ENCODE data around the gene SHOC2. TPM values are rescaled to one million over a fixed set of nuclear protein-coding genes. Genes with fewer than 3 reads are reported as not detected.

Gene SHOC2
- total RNA-seq, 4 donors from 2014 or later: 57.3 to 125 (median 73.4) TPM

DNA sequence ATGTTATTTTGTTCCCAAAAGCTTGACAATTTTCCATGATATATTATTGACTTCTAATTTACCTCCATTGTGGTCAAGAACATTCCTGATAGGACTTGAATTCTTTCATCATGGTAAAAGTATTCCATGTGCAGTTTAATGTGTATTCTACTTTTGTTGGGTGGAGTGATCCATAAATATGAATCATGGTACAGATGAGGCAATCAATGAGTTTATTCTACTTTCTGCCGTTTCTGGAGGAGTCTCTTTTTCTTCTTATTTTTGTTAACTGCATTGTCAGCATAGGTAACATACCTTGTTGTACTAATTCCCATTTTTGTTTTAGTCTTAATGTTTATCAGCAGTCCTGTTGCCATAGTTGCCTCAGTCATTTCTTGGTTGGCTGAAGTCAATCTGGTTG is 69.6 kb downstream of the SHOC2 start:
- Histone ChIP-seq H3K27me3 (no peaks in the 10 kb centered on the region), H3K4me1 (peaks cover 0 to 12% (median 0%) of the 10 kb centered on the region in 4 donors), H3K9me3 (no peaks in the 10 kb centered on the region), H3K27ac (no peak overlapping the region), H3K36me3 (peaks cover 0 to 9% (median 0%) of the 10 kb centered on the region in 4 donors), H3K4me3 (no peak overlapping the region)
- TF ChIP-seq POLR2A (IDR thresholded peaks at IDR 0.05) (no peak), POLR2AphosphoS5 (IDR thresholded peaks at IDR 0.05) (no peak), EP300 (IDR thresholded peaks at IDR 0.05; ENCODE audit: low read depth) (no peak)
- TF ChIP-seq, protein P1, sequence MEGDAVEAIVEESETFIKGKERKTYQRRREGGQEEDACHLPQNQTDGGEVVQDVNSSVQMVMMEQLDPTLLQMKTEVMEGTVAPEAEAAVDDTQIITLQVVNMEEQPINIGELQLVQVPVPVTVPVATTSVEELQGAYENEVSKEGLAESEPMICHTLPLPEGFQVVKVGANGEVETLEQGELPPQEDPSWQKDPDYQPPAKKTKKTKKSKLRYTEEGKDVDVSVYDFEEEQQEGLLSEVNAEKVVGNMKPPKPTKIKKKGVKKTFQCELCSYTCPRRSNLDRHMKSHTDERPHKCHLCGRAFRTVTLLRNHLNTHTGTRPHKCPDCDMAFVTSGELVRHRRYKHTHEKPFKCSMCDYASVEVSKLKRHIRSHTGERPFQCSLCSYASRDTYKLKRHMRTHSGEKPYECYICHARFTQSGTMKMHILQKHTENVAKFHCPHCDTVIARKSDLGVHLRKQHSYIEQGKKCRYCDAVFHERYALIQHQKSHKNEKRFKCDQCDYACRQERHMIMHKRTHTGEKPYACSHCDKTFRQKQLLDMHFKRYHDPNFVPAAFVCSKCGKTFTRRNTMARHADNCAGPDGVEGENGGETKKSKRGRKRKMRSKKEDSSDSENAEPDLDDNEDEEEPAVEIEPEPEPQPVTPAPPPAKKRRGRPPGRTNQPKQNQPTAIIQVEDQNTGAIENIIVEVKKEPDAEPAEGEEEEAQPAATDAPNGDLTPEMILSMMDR (IDR thresholded peaks at IDR 0.05): no peak
- no peak for DNase-seq
- in situ Hi-C loops (cut with MboI; ENCODE audit: low pct_ligation_motif_present in 1 of 4, low pct_unique_long_range_greater_than_20kb in 1 of 4, low sequenced_read_pairs in 3 of 4) (no loop called here), intact Hi-C loops (cut with DNase I; ENCODE audit: low total_unique reads) (no loop called here)
- WGBS, 2 donors (ENCODE audit: low coverage in 1 of 2): 88 to 100% methylated on average over 1 of the region's 1 CpG

DNA sequence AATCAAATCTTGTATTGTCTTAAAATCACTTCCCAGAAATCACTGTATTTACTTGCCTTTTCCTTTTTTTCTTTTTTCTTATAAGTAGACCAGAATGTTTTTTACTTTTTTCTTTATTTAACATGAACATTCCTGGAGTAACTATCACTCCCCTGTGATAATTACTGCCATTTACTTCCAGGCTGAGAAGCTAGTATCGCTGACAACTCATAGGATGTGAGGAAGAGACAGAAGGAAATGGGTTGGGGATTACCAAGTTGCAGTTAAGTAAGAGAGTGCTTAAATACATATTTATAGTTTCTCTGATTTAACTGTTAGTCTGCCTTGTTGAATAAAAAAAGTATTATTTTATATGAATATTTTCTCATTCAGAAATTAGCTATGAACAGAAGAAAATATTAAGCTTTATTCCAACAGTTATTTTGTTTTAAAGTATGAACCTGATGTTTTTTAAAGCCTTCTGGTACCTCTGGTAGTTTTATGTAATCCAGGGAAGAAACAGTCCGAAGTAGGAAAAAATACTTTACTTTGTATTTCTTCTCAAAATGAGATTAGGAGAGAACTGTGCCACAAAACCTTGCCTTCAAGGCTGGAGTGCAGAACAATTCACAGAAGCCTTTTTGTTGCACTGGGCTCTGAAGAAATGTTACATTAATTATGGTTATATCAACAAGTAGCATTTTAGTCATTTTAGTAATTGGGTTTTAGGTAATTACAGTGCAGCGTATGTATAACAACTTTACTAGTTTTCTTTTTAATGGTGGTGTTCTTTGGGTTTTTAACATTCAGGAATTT is 72.8 kb downstream of the SHOC2 start:
- 75 to 87% methylated on average over 3 of the region's 3 CpGs for WGBS, 2 donors (ENCODE audit: low coverage in 1 of 2)
- no peaks in the 10 kb centered on the region for H3K9me3 ChIP-seq

DNA sequence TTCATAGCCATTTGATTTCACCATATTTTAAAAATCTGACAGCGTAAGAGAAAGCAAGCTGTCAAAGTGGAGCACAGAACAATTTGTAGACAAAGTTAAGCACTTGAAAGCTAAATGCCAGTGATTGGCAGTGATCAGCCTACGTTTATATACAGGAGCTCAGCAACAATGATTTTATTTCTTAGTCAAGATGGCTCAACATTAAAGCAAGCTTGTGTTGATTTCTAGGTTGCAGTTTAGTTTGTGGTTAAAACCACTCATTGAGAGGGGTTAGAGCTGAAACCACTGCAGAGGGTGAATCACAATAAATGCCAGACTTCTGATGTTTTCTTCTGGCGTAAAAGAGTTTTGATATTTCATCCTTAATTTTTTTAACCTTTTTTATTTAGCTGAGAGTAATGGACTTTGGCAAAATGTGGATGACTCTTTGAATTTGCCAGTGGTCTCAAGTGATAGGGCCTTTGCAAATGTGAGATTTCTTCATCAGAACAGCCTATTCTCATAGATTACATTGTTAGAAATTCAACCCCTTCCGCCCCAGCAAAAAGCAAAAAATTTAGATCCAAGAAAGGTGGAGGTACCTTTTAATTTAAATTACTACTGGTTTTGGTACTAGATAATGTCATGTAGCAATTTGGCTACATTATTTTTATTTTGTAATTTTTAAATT is 73.8 kb downstream of the SHOC2 start:
- intact Hi-C loops (cut with DNase I; ENCODE audit: low total_unique reads): no loop called here
- in situ Hi-C loops (cut with MboI; ENCODE audit: low pct_ligation_motif_present in 1 of 4, low pct_unique_long_range_greater_than_20kb in 1 of 4, low sequenced_read_pairs in 3 of 4): no loop called here
- peaks cover 0 to 10% (median 0%) of the 10 kb centered on the region in 4 donors for H3K4me1 ChIP-seq
- no peak overlapping the region for H3K4me3 ChIP-seq
- no peak for TF ChIP-seq POLR2AphosphoS5 (IDR thresholded peaks at IDR 0.05)
- TF ChIP-seq POLR2A (IDR thresholded peaks at IDR 0.05): no peak
- TF ChIP-seq EP300 (IDR thresholded peaks at IDR 0.05; ENCODE audit: low read depth): no peak
- TF ChIP-seq, protein P1 (IDR thresholded peaks at IDR 0.05): no peak
- H3K27ac ChIP-seq: no peak overlapping the region
- DNase-seq: no peak
- WGBS, 2 donors (ENCODE audit: low coverage in 1 of 2): 81 to 86% methylated on average over 4 of the region's 4 CpGs
- no peaks in the 10 kb centered on the region for H3K9me3 ChIP-seq
- peaks cover 0 to 7% (median 0%) of the 10 kb centered on the region in 4 donors for H3K36me3 ChIP-seq
- no peaks in the 10 kb centered on the region for H3K27me3 ChIP-seq

More for the DNA sequence above, 72.8 kb downstream of the SHOC2 start:
- Histone ChIP-seq H3K36me3 (peaks cover 0 to 9% (median 0%) of the 10 kb centered on the region in 4 donors), H3K4me3 (no peak overlapping the region), H3K27ac (no peak overlapping the region), H3K4me1 (peaks cover 0 to 10% (median 0%) of the 10 kb centered on the region in 4 donors), H3K27me3 (no peaks in the 10 kb centered on the region)
- no peak for TF ChIP-seq EP300 (IDR thresholded peaks at IDR 0.05; ENCODE audit: low read depth)
- TF ChIP-seq POLR2A (IDR thresholded peaks at IDR 0.05): no peak
- no peak for TF ChIP-seq POLR2AphosphoS5 (IDR thresholded peaks at IDR 0.05)
- TF ChIP-seq, protein P1 (IDR thresholded peaks at IDR 0.05): no peak
- intact Hi-C loops (cut with DNase I; ENCODE audit: low total_unique reads): no loop called here
- in situ Hi-C loops (cut with MboI; ENCODE audit: low pct_ligation_motif_present in 1 of 4, low pct_unique_long_range_greater_than_20kb in 1 of 4, low sequenced_read_pairs in 3 of 4): no loop called here
- DNase-seq: no peak

GRCh38 chr10:110994406-110995086 is 75.1 kb downstream of the SHOC2 start:
- Histone ChIP-seq H3K27ac (no peak overlapping the region), H3K27me3 (no peaks in the 10 kb centered on the region), H3K4me1 (peaks cover 0 to 10% (median 0%) of the 10 kb centered on the region in 4 donors), H3K36me3 (no peaks in the 10 kb centered on the region), H3K9me3 (no peaks in the 10 kb centered on the region), H3K4me3 (no peak overlapping the region)
- no peak for DNase-seq
- 100% methylated on average over 1 of the region's 1 CpG for WGBS, 2 donors (ENCODE audit: low coverage in 1 of 2)
- intact Hi-C loops (cut with DNase I; ENCODE audit: low total_unique reads): no loop called here
- TF ChIP-seq POLR2AphosphoS5 (IDR thresholded peaks at IDR 0.05): no peak
- no peak for TF ChIP-seq POLR2A (IDR thresholded peaks at IDR 0.05)
- TF ChIP-seq, protein P1 (IDR thresholded peaks at IDR 0.05): no peak
- no peak for TF ChIP-seq EP300 (IDR thresholded peaks at IDR 0.05; ENCODE audit: low read depth)
- in situ Hi-C loops (cut with MboI; ENCODE audit: low pct_ligation_motif_present in 1 of 4, low pct_unique_long_range_greater_than_20kb in 1 of 4, low sequenced_read_pairs in 3 of 4): no loop called here

Measured in transverse colon (tissue), 4 donors.